ENCODE data around the gene STIM1. TPM values are rescaled to one million over a fixed set of nuclear protein-coding genes. Genes with fewer than 3 reads are reported as not detected.

STIM1 gene
- total RNA-seq, 1 donor from 2014 or later: 82.6 TPM

DNA sequence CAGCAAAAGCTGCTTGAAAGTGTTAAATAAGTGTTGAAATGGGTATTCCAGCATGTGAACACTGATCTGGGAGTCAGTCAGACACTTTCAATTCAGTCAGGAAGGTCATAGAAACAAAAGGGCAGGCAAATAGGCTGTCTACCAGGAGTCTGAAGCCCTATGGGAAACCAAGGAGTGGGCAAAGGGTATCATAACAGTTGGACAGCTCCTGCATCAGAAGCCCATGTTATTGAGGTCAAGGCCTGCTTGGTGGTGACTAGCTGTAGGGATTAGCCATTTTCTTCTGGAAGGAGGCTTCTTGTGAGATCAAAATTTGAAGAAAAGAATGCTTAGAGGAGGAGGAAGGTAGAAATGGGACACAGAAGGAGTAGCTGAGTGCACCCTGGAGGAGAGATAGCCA, 97.3 kb downstream of the STIM1 start:
- DNase-seq (ENCODE audit: low read depth): no peak

DNA sequence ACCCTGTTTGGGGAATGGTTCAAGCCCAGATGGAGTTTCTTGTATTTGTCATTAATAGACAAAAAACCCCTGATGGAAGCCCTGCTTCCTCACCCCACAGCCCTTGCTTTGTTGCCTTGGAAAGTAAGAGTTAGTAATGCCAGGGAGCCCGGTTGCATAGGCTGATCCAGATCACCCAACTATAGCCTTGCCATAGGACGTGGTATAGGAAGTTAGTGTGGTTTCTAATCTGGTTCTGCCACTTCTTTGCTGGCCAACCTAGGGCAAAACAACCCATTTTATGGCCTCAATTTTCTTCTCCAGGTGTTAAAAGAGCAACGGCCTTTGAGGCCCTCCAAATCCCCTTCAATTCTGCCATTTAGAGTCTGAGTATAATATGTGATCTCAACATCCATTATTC, 97.9 kb downstream of the STIM1 start:
- DNase-seq (ENCODE audit: low read depth): no peak

DNA sequence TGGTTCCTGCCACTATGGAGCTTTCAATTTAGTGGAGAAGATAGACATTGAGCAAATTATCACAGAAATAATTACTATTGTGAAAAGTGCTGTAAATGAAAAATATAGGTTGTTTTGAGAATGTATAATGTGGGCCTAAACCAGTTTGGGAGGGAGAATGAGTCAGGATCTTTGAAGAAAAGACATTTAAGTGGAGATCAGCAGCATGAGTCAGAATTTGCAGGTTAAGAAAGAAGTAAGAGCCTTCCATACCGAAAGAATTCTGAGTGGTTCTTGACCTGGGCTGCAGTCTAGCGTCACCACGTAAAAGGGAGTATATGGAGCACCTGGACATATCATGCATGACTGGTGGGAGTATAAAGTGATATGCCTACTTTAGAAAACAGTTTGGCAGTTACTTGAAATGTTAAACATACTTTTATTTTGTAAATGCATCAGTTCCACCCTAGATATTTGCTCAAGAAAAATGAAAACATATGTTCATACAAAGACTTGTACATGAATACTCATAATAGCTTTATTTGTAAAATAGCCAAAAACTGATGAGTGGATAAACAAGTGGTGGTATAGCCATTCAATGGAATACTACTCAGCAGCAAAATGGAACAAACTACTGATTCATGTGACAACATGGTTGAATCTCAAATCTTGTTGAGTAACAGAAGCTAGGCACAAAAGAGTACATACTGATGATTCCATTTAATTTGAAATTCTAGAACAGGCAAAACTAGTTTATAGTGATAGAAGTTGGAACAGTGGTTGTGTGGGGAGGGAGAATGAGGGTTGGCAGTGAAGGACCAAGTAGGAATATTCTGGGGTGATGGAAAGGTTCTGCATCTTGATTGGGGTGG, 99.2 kb downstream of the STIM1 start:
- peak; percentile 78 for DNase-seq (ENCODE audit: low read depth)

DNA sequence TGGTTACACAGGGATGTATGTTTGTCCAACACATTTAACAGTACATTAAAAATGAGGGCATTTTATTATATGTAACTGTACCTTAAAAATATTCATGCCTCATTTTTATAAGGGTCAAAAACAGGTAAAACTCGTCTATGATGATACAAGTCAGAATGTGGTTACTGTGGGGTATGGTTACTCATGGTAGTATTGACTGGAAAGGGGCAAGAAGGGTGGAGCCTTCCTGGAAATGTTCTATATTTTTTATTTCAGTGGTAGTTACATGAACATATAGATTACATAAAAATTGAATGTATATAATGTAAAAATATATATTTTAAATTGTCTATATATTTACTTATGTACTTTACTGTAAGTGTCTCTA, 99.8 kb downstream of the STIM1 start:
- DNase-seq (ENCODE audit: low read depth): no peak

DNA sequence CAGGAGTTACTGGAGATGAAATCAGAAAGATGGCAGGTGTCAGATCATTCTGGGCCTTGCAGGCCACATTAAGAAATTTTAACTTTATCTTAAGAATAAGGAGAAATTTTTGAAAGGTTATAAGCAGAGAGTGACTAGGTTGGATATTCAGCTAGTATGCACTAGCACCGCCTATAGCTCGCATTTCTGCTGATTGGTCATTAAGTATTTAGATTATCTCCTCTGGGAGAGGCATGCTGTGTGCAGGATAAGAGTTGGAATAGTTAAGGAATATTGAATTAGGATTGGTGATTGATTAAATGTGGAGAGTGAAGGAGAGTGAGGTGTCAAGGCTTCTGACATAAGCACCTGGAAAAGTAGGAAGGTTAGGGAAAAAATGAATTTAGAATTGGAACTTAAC, 100.6 kb downstream of the STIM1 start:
- no peak for DNase-seq (ENCODE audit: low read depth)

DNA sequence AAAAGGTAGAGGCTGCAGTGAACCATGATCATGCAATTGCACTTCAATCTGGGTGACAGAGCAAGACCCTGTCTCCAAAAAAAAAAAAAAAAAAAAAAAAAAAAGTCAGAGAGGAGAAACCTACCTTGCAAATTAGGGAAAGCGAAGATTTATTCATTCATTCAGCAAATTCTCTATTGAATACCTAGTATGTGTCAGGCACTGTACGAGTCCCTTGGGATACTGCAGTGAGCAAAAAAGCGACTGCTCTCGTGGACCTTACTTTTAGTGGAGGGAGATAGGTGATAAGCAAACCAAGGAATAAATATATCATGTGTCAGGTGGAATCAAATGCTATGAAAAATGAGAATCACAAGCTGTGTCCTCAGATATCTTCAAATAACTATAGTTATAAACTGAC, 101.3 kb downstream of the STIM1 start:
- no peak for DNase-seq (ENCODE audit: low read depth)

DNA sequence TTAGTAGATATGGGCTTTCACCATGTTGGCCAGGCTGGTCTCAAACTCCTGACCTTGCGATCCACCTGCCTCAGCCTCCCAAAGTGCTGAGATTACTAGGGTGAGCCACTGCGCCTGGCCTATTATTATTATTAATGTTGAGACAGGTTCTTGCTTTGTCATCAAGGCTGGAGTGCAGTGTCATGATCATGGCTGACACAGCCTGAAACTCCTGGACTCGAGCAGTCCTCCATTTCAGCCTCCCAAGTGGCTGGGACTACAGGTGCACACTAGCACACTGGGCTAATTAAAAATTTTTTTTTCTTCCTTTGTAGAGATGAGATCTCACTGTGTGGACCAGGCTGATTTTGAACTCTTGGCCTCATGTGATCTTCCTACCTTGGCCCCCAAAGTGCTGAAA, 102.0 kb downstream of the STIM1 start:
- no peak for DNase-seq (ENCODE audit: low read depth)

DNA sequence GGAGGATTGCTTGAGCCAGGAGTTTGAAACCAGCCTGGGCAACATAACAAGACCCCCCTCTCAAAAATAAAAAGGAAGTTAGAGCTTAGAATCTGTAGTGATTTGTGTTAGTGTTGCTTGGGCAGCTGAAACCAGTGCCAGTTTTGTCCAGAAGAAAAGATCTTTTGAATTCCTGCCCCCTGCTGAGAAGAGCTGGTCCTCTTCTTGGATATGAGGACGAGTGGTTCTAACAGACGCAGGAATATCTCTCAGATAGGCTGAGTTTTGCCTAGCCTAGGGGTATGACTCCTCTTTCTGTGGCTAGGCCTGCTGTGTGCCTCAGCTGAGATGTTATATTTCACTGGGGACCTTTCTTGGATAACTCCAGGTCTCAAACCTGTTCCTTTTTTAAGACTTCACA, 102.8 kb downstream of the STIM1 start:
- peak; percentile 38 for DNase-seq (ENCODE audit: low read depth)

DNA sequence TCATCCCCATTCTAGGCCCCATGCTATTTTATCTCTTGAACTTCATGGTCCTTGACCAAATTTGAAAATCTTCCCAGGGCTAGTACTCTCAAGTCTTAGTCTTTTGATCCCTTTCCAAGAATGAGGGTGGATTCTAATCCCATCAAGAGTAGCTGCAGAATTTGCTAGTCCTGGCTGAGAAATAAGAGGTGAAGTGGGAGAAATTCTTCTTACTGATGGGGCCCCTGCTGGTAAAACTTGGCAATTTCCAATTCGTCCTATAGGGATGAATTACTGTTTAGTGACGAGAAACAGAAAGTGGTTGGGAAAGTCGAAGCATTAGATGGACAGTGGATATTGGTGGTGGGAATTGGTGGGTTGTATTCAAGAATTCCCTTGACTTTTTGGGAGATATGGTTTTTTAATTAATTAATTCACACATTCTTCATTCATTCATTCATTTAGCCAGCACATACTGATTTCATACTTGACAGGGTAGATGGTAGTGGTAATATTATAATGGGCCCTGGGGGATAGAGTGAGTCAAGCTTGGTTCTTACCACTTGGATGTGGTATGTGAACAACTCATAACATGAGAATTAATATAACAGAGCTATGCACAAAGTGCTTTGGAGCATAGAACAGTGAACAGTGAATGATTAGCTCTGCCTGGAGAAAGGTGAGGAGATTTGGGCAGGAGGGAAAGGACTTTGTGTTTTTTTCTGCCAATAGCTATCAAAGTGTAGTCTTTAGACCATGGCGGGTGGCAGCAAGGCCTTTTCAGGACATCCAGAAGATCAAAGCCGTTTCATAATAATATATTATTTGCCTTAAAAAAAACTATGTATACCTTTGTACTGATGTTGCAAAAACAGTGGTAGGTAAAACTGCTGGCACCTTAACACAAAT, 103.8 kb downstream of the STIM1 start:
- DNase-seq (ENCODE audit: low read depth): peak; percentile 97

DNA sequence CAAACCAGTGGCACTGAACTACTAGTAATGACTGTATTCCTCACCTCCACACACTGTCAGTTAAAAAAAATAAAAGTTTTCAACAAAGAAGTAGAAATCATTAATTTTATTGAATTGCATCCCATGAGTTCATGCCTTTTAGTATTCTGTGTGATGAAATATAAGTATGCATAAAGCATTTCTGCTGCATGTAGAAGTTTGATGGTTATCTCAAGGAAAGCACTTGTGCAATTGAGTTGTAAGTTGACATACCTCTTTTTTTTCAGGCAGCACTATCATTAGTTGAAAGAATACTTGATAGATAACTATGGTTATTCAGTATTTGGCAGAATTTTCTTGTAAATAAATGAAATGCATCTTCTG, 104.4 kb downstream of the STIM1 start:
- no peak for DNase-seq (ENCODE audit: low read depth)

DNA sequence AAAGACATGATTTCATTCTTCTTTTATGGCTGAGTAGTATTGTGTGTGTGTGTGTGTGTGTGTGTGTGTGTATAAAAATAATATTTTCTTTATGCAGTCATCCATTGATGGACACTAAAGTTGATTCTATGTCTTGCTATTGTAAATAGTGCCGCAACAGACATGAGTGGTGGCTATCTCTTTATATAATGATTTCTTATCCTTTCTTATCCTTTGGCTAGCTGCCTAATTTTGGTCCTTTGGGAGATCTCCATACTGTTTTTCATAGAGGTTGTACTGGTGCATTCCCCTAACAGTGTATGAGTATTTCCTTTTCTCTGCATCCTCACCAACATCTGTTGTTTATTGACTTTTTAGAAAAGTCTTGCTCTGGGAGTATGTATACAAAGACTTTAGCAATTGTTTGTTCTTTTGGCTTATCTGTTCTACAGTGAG, 107.0 kb downstream of the STIM1 start:
- DNase-seq (ENCODE audit: low read depth): no peak

DNA sequence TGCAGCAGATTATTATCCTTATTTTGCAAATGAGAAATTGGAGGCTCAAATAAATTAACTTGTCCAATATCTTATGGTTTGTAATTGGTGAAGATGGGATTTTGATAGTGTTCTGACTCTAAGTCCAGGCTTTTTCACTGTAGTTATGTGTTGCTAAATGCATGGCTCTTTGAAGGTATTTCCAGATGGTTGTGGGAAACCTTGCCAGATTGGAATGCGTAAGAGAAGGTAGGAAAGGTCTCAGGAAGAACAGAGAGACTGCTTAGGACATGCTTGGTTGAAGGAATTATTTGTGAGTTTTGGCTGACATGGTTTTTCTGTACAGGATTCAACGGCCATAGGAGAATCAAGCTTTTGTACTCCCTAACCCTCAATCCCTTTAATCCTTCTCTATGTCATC, 108.6 kb downstream of the STIM1 start:
- peak; percentile 55 for DNase-seq (ENCODE audit: low read depth)

DNA sequence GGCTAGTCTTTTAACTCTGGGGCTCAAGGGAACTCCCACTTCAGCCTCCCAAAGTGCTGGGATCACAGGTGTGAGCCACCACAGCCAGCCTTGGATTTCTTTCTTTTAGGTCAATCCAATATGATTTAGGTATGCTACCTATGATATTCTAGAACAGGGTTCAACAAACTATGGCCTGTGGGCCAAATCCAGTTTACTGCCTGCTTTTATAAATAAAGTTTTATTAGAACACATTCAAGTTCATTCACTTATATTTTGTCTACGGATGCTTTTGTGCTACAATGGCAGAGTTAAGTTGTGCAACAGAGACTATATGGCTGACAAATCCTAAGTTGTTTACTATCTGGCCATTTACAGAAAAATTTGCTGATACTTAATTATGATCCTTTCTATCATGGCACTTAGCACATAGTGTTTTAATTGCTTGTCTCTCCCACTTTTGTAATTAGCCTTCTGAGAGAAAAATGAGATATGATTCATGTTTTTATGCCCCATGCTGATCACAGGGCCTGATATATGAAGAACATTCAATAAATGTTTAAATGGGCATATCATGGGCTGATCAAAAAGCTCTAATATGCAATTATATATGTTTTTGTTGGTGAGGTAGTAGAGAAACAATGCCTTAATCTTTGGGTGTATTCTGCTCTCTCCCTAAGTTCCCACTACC, 109.6 kb downstream of the STIM1 start:
- no peak for DNase-seq (ENCODE audit: low read depth)

DNA sequence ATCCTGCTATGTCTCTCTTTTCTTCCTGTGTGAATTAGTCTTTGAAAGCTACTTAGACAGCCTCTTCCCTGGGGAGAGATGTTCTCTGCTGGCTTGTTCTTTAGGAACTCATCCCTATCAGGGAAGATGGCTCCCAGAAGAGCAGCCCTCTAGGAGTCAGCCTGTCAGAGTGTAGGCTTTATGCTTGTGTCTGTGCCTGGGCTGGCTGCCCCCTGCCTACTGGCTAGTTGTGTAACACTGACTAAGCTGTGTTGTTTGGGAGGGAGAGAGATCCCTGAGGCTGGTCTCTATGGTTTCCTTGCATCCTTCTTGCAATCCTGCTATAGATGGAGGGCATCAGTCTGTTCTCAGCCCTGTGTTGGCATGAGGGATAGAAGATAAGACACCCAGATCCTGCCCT, 112.2 kb downstream of the STIM1 start:
- no peak for DNase-seq (ENCODE audit: low read depth)

DNA sequence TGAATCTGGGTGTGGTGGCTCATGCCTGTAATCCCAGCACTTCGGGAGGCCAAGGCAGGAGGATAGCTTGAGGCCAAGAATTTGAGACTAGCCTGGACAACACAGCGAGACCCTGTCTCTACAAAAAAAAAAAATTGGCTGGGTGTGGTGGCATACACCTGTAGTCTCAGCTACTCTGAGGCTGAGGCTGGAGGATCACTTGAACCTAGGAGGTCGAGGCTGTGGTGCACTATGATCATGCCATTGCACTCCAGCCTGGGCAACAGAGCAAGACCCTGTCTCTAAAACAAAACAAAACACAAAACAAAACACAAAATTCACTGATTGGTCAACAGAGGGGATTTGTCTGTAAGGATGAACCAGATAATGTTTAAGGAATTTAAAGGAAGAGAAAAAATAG, 113.7 kb downstream of the STIM1 start:
- no peak for DNase-seq (ENCODE audit: low read depth)

DNA sequence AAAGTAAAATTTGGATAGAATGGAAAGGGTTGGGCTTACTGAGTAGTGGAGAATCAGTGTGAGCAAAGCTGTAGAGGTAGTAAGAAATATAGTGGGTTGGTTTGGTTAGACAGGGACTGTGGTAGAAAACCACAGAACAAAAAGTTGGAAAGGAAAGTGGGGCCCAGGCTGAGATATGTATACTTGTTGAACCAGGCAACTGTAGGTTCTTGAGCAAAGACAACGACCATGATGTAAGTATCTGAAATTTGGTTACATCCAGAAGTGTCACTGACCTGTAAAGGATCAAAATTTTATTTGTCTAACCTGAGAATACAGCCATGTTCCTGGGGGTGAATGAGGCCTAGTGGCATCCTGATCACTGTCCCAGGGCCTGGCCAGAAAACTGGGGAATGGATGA, 114.1 kb downstream of the STIM1 start:
- no peak for DNase-seq (ENCODE audit: low read depth)

DNA sequence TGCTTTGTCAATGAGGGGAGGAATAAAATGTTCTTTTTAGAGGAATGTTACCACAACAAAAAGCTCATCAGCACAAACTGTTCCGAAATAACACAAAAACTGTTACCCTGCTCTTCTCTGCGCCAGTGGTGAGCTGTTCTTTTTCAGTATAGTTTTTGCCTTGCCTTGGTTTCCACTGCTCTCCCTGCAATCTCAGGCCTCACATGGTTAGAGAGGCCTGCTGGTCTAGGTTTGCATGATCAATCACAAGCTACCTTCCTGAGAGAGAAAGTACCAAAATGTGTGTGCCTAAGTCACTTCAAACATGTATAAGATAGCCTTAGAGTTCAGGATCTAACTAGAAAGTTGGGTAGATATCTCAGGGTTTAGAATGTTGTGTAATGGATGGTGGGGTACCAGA, 114.6 kb downstream of the STIM1 start:
- DNase-seq (ENCODE audit: low read depth): no peak

DNA sequence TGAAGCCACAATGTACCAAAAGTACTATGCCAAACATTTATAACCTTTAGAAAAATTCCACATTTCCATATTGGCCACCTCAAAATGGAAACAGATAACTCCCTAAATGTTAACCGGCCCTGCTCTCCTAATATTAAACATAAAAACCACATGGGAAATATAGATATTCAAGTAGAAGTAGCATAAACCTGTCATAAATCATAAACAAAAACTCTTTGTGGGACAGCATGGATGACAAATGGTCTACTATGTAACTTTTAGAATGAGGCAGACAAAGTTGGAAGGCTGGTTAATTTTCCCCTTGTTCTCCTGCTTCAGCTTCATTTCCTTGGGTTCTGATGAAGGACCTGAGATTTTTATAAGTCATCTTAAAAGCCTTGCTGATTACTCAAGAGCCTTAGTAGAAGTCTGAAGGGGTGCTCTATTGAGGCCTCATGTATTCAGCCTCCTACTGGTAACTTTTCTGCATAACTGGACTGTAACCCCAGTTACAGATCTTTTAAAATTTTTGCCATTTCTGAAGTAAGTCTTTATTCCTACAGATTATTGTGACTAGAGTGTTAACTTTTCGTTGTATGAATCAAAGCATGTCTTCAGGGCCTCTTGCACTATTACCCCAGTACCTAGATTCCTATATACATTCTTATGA, 116.4 kb downstream of the STIM1 start:
- DNase-seq (ENCODE audit: low read depth): peak; percentile 36

DNA sequence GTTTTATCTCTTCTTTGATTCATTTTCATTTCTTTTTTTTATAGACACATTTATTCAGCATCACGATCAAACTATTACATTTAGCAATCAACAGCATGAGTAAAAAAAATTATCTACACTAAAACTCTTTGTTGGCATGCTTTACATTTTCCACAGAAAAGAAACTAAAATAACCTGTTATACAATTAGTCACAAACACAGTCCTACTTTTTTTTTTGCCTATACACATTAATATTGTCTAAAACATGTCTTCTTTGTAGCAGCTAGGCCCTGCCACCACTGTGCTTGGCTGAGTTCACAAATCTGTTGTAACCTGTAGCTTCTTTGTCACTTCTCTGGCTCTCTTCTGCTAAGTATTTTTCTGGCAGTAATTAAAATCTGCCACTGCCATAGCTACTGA, 117.0 kb downstream of the STIM1 start:
- no peak for DNase-seq (ENCODE audit: low read depth)

DNA sequence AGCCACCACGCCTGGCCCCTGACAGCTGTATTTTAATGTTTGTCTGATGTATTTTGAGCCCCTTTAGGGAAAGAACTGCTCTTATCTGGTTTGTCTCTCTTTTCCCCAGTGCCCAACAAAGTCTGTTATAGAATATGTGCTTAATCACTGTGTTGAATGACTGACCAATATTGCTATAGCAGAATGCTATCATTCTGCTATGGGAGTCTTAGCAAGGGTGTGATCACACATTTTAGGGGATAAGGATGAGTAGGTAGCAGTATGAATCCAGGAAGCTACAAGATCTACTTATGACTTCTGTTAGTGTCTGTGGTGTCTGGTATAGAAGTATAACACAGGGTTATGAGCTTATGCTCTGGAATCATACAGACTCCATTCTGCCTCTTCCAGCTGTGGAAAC, 121.6 kb downstream of the STIM1 start:
- DNase-seq (ENCODE audit: low read depth): no peak

DNA sequence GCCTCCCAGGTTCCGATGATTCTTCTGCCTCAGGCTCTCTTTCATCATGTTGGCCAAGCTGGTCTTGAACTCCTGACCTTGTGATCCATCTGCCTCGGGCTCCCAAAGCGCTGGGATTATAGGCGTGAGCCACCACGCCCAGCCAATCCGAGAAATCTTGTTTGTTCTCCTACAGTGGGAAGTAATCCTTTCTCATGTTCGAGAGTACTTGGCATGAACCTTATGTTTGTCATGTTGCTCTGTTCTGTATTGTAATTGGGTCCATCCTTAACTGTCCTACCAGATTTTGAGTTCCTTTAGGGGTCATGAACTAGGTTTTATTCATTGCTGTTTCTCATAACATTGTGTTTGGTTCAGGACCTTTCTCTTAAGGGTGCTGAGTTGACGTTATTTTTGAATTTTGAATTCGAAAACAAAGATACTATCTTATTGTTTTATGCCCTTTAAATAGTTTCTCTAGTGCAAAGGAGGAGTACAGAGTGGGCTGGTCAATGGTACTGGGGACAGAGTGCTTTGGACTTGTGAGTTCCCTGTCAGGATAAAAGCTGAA, 125.7 kb downstream of the STIM1 start:
- no peak for DNase-seq (ENCODE audit: low read depth)

DNA sequence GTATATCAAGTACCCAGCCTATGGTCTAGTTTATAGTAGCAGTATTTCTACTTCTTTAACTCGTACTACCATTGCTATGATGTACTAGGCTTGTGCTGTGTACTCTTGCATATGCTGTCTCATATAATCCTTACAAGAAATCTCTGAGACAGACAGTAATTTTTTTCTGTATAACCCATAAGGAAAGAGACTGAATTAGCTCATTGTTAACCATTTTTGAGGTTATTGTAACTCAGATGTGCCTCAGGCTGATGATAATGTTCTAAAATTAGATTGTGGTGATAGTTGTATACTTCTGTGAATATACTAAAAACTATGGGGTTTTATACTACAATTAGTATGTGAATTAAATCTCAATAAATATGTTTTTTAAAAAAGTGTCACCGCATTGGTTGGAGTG, 127.0 kb downstream of the STIM1 start:
- no peak for DNase-seq (ENCODE audit: low read depth)
